Measurements from ENCODE around the gene MYL11.

- TF ChIP-seq POLR2AphosphoS5 (IDR thresholded peaks at IDR 0.05; ENCODE audit: borderline replicate concordance, low read depth, low read length) (no peak), EZH2 (IDR thresholded peaks at IDR 0.05) (no peak)
Observed at GRCh38 chr16:30421010-30421409, 46.4 kb downstream of the MYL11 start.

Measured in SK-N-MC (cell line).